NCI-H1417 (cell line): ENCODE results near the gene SRR.

Experiments used
- DNase-seq, 3 experiments: peaks; one replicate each; lab custom pipeline; 2025; lab: John Stamatoyannopoulos, UW

Gene SRR

GRCh38 chr17:2371183-2372130, 67.7 kb downstream of the SRR start:
- DNase-seq: no peak

- no peak for DNase-seq
Observed at GRCh38 chr17:2372180-2372579, 68.4 kb downstream of the SRR start.

- no peak for DNase-seq
Observed at GRCh38 chr17:2372681-2373080, 68.9 kb downstream of the SRR start.

GRCh38 chr17:2373179-2373578, 69.4 kb downstream of the SRR start:
- DNase-seq: no peak
